T-helper 1 cell treated with Interleukin-12 subunit alpha and Interleukin-12 subunit beta and Interleukin-4 antibody, amounts not matched to agents 30 μg/mL and 1 μg/mL, for 36 hours (primary cell): Measurements from ENCODE around the gene UBE2G2.

ENCODE experiments used
- H3K27ac Mint-ChIP-seq: one replicate; pipeline ENCODE4 v1.8.0; 2021; ENCODE audit warnings: mild to moderate bottlenecking, mixed read lengths
- H3K27me3 Mint-ChIP-seq: one replicate; pipeline ENCODE4 v1.8.0; 2021; ENCODE audit warnings: low read depth, mixed read lengths
- H3K36me3 Mint-ChIP-seq: one replicate; pipeline ENCODE4 v1.8.0; 2021; ENCODE audit warnings: low read depth, mixed read lengths
- H3K4me1 Mint-ChIP-seq: one replicate; pipeline ENCODE4 v1.8.0; 2021; ENCODE audit warnings: low read depth, mixed read lengths
- H3K4me3 Mint-ChIP-seq: one replicate; pipeline ENCODE4 v1.8.0; 2021; ENCODE audit warnings: mild to moderate bottlenecking, moderate library complexity, mixed read lengths
- H3K9me3 Mint-ChIP-seq: one replicate; pipeline ENCODE4 v1.8.0; 2021; ENCODE audit warnings: mixed read lengths

UBE2G2 gene

DNA sequence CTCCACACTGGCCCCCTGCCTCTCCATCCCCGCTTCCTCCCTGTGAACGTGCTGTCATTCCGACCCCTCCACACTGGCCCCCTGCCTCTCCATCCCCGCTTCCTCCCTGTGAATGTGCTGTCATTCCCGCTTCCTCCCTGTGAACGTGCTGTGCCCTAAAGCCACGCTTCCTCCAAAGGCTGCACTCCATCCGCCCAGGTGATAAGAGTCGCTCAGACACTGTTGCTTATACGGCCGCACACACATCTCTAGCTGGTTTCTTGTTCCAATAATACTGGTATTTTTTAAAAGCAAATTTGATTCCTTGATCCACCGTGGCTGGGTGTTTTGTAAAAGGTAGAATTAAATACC is 51.0 kb downstream of the UBE2G2 start:
- H3K4me1 Mint-ChIP-seq = no peaks in the 10 kb centered on the region
- peaks cover 8% of the 10 kb centered on the region for H3K27me3 Mint-ChIP-seq
- H3K4me3 Mint-ChIP-seq = no peak overlapping the region
- H3K36me3 Mint-ChIP-seq = no peaks in the 10 kb centered on the region
- H3K9me3 Mint-ChIP-seq = no peaks in the 10 kb centered on the region
- no peak overlapping the region for H3K27ac Mint-ChIP-seq

DNA sequence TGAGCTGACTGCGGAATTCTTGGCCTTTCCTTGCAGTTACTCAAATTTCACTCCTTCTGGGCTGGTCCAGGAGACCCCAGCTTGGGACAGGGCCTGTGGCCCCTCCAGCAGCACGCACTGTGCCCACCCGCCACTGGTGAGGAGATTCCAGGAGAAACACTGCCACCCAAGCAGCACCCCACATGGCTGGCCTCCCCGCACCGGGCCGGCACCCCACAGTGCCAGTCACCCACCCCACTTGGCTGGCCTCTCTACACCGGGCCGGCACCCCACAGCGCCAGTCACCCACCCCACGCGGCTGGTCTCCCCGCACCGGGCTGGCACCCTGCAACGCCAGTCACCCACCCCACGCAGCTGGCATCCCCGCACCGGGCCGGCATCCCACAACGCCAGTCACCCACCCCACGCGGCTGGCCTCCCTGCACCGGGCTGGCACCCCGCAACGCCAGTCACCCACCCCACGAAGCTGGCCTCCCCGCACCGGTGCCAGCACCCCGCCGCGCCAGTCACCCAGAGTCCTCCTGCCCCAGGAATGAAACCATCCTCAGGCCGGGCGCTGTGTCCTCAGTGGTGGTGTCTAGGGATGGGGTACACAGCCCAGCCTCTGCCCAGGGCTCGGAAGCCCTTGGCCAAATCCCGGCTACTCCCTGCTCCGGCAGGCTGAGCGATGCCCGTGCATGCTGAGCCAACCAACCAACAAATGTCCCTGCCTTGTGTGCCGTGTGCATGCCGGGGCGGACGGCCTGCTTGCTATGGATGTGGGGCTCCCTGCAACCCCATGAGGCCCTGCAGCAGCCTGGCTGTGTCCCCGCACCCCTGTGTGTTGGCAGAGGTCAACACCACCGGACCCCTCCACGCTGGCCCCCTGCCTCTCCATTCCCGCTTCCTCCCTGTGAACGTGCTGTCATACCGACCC is 51.6 kb downstream of the UBE2G2 start:
- H3K27ac Mint-ChIP-seq = no peak overlapping the region
- H3K36me3 Mint-ChIP-seq = no peaks in the 10 kb centered on the region
- H3K4me3 Mint-ChIP-seq = no peak overlapping the region
- H3K9me3 Mint-ChIP-seq = no peaks in the 10 kb centered on the region
- H3K27me3 Mint-ChIP-seq = peaks cover 8% of the 10 kb centered on the region
- no peaks in the 10 kb centered on the region for H3K4me1 Mint-ChIP-seq

DNA sequence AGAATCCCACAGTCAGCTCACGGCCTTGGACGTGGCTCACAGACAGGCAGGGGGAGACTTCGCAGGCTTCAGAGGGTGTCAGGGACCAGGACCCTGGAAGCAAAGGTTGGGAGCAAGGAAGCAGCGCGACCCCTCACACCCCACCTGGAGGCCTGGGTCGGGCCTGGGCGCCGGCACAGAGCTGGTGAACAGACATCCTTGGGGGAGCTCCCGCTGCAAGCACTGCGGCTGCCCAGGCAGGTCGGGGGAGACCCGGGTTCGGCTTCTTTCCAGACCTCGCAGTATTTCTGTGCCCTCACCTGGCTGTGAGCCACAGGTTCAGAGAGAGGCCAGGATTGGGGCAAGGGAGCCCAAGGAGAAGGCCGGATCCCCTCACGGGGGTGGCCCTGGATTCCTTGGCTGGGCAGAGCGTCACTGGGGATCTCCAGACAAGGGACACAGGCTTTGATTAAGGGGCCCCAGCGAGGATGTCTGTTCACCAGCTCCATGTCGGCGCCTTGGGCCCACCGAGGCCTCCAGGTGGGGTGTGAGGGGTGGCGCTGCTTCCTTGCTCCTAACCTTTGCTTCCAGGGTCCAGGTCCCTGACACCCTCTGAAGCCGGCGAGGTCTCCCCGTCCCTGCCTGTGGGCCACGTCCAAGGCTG is 52.4 kb downstream of the UBE2G2 start:
- no peak overlapping the region for H3K27ac Mint-ChIP-seq
- H3K4me1 Mint-ChIP-seq = no peaks in the 10 kb centered on the region
- no peak overlapping the region for H3K4me3 Mint-ChIP-seq
- peaks cover 8% of the 10 kb centered on the region for H3K27me3 Mint-ChIP-seq
- H3K36me3 Mint-ChIP-seq = no peaks in the 10 kb centered on the region
- no peaks in the 10 kb centered on the region for H3K9me3 Mint-ChIP-seq

DNA sequence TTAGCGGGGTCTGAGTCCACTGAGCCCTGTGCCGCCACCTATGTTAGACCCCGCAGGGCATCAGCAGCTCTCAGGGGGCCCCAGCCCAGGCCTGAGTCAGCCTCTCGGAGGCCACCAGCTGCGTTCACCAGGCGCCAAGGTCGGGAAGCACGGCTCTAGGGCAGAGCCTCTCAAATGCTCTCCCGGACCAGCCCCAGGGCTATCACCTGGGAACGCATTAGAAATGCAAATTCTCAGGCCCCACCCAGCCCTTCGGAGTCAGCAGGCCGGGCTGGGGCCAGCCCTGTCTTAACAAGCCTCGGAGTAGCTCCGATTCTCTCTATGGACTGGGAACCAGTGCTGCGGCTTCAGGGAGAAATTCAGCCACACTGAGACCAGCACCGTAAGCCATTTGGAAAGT is 53.0 kb downstream of the UBE2G2 start:
- no peak overlapping the region for H3K27ac Mint-ChIP-seq

DNA sequence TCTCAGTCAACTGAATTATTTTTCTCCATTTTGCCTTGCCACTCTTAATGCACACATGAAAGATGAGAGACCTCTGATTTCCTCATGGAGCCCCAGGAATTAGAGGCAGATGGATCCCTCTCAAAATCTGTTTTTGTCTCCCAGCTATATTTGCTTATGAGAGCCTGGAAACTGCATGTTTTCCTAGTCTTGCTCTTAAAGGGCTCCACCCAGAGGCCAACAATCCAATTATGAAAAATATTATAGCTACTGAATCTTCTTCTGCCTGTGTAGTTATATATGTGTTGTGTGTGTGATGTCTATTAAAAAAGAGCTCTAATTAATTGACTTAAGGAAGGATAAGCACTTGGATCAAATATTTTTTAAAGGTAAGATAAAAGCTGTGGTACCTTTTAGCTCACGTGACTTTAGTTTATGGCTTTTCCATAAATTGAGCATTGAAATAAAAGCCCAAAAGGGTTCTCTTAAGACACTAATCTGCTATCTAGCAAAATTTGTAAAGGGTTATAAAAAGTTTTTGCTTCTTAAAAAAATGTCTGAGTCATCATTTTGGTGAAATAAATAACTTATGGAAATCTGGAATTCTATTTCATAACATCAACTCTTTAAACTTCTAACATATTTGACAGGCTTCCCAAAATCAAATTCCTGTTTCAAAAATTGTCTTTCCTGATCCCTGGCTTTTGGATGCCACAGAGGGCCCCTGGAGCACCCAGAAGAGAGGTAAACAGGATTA is 59.0 kb downstream of the UBE2G2 start:
- no peaks in the 10 kb centered on the region for H3K9me3 Mint-ChIP-seq
- H3K27me3 Mint-ChIP-seq = peaks cover 40% of the 10 kb centered on the region
- H3K4me3 Mint-ChIP-seq = no peak overlapping the region
- H3K27ac Mint-ChIP-seq = no peak overlapping the region
- no peaks in the 10 kb centered on the region for H3K4me1 Mint-ChIP-seq
- no peaks in the 10 kb centered on the region for H3K36me3 Mint-ChIP-seq

More for the DNA sequence above, 53.0 kb downstream of the UBE2G2 start:
- Mint-ChIP-seq H3K27me3 (peaks cover 10% of the 10 kb centered on the region), H3K4me1 (no peaks in the 10 kb centered on the region), H3K36me3 (no peaks in the 10 kb centered on the region), H3K4me3 (no peak overlapping the region), H3K9me3 (no peaks in the 10 kb centered on the region)

DNA sequence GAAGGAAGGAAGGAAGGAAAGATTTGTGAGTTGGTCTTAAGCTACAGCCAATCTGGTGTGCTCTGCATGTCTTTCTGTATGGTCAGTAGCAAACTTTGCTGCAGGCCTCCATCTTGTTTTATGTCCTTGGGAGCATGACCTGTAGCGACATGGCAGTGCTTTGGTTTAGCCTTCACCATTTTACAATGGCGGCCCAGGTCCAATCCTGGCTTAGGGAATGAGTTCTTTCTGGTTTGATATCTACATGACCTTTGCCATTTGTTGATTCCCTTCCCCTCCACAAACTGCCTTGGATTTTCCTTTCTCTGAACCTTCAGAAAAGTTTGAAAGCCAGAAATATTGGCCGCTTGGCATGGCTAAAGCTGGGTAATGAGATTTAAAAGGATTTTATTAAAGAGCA is 59.7 kb downstream of the UBE2G2 start:
- no peak overlapping the region for H3K27ac Mint-ChIP-seq
- no peaks in the 10 kb centered on the region for H3K36me3 Mint-ChIP-seq
- no peak overlapping the region for H3K4me3 Mint-ChIP-seq
- H3K4me1 Mint-ChIP-seq = no peaks in the 10 kb centered on the region
- H3K9me3 Mint-ChIP-seq = no peaks in the 10 kb centered on the region
- peaks cover 37% of the 10 kb centered on the region for H3K27me3 Mint-ChIP-seq

DNA sequence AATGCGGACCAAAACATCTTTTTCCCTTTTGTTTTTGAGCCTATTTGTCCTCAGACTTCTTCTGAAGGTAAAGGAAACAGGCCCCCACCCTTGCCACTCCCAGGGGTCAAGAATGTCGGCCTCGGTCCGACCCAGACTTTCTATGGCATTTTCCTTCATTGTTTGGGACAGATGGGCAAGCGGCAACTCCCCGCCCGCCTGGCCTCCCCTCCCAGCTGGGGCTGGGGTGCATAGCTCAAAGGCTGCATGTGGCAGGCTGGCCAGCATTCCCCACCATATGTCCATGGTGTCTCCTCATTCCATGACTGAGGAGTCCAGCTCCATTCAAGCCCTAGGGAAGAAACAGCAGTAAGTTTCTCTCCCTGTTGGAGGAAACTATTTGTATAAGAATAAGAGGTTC is 60.9 kb downstream of the UBE2G2 start:
- Mint-ChIP-seq H3K27ac (no peak overlapping the region), H3K4me3 (no peak overlapping the region), H3K36me3 (no peaks in the 10 kb centered on the region), H3K9me3 (no peaks in the 10 kb centered on the region), H3K27me3 (peaks cover 37% of the 10 kb centered on the region), H3K4me1 (no peaks in the 10 kb centered on the region)

DNA sequence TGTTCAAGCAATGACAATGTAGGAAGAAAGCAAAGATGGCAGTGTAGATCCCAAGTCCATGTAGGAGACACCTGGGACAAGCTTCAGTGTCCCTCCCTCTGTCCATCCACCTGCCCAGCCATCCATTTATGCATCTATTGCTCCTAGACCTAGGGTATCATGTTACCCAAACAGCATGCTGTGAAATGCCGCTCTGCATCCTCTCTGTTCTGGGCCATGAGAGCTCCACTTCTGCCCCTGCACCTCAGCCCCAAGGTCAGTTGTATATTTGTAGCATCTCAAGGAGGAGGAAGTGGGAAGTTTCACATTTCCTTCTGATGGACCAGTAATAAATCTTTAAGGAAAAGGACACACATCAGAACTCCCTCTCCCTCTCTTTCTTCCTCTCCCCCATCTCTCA is 62.3 kb downstream of the UBE2G2 start:
- Mint-ChIP-seq H3K27ac (no peak overlapping the region), H3K27me3 (peaks cover 37% of the 10 kb centered on the region), H3K9me3 (no peaks in the 10 kb centered on the region), H3K4me1 (no peaks in the 10 kb centered on the region), H3K36me3 (no peaks in the 10 kb centered on the region), H3K4me3 (no peak overlapping the region)

DNA sequence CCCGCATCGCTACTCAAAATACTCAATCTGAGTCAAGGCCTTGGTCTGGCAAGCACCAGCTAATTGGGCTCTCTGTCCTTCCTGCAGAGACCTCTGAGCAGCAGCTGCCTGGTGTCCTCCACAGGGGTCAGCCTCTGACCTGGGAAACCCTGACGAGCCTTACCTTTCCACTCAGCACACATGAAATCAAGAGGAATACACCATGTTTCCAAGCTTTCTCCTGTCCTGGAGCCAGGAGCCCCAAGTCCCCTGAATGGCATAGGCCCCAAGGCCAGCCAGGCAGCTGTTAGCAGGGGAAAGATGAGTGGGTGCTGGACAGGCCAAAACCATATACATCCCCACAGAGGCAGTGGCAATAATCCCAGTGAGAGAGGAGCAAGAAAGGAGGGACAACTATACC is 63.0 kb downstream of the UBE2G2 start:
- no peaks in the 10 kb centered on the region for H3K36me3 Mint-ChIP-seq
- no peak overlapping the region for H3K27ac Mint-ChIP-seq
- peaks cover 35% of the 10 kb centered on the region for H3K27me3 Mint-ChIP-seq
- H3K4me1 Mint-ChIP-seq = no peaks in the 10 kb centered on the region
- H3K9me3 Mint-ChIP-seq = no peaks in the 10 kb centered on the region
- H3K4me3 Mint-ChIP-seq = no peak overlapping the region

DNA sequence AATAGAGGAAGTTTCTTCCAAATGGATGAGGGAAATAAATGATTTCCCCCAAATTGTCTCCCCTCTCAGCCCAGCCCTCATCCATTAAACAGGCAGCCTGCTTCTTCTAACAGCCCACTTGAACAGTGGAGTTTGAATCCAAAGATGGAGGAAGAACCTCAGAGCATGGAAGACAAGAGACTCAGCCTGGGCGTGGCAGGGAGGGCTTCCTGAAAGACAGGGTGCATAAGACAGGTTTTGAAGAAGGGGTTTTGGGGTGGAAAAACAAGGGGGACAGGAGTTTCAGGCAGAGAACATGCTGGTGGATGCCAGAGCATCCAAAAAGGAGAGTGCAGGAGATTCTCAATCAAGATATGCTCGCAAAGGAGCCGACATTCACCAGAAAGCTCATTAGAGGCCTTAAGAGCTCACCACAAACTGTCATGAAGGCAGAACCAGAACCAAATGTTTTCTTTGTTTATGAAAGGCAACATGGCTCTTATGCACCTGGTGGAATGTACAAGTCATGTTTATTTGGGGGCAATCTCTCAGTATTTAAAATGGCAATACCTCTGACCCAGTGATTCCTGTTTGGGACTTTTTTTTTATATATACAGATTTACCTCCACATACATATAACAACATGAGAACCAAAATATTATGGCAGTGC is 63.8 kb downstream of the UBE2G2 start:
- H3K9me3 Mint-ChIP-seq = no peaks in the 10 kb centered on the region
- peaks cover 34% of the 10 kb centered on the region for H3K27me3 Mint-ChIP-seq
- no peak overlapping the region for H3K27ac Mint-ChIP-seq
- H3K4me3 Mint-ChIP-seq = no peak overlapping the region
- no peaks in the 10 kb centered on the region for H3K4me1 Mint-ChIP-seq
- no peaks in the 10 kb centered on the region for H3K36me3 Mint-ChIP-seq

DNA sequence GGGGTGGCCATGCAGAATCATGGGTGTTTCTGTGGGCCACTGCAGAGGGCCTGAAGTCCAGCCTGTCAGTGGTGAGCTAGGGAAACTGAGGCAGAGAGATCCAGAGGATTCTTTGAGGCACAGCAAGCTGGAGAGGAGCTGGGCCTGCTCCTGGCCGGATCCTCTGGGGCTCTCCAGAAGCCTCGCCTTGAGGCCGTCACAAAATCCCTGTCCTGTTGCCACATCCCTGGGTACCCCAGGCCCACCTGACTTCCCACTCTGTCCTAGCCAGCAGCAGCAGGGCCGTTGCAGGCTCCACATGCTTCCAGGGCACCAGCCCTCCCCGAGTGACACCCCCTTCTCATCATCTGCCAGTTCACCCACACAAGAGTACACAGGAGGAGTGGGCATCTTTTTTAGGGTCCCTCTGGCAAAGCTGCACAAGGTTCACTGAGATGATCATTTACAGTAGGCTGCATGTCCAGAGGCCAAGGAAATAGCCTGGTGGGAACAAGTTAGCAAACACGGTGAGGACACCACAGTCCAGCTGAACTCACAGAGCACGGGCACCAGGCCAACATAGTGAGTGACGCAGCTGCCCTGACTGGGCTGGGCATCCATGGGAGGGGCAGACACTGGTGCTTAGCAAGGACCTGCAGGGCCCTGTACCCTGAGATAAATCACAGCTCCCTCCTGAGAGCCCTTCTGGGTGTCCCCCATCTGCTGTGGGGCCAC is 65.2 kb downstream of the UBE2G2 start:
- H3K36me3 Mint-ChIP-seq = no peaks in the 10 kb centered on the region
- no peak overlapping the region for H3K4me3 Mint-ChIP-seq
- peaks cover 32% of the 10 kb centered on the region for H3K27me3 Mint-ChIP-seq
- H3K9me3 Mint-ChIP-seq = no peaks in the 10 kb centered on the region
- no peak overlapping the region for H3K27ac Mint-ChIP-seq
- no peaks in the 10 kb centered on the region for H3K4me1 Mint-ChIP-seq

DNA sequence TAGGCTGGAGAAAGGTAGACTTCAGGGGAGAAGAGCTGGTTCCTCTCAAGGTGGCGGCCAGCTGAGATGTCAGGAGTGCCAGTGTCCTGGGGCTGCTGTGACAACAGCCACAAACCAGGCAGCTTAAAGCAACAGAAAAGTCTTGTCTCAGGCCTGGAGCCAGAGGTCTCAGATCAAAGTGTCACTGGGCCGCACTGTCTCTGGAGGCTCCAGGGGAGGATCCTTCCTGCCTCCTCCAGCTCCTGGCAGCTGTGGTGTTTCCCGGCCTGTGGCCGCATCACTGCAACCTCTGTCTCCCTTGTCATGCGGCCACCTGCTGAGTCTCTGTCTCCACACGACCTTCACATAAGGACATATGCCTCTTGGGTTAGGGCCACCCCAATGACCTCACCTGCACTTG is 65.8 kb downstream of the UBE2G2 start:
- no peak overlapping the region for H3K4me3 Mint-ChIP-seq
- H3K36me3 Mint-ChIP-seq = no peaks in the 10 kb centered on the region
- H3K27me3 Mint-ChIP-seq = peaks cover 30% of the 10 kb centered on the region
- no peaks in the 10 kb centered on the region for H3K9me3 Mint-ChIP-seq
- H3K4me1 Mint-ChIP-seq = no peaks in the 10 kb centered on the region
- no peak overlapping the region for H3K27ac Mint-ChIP-seq

DNA sequence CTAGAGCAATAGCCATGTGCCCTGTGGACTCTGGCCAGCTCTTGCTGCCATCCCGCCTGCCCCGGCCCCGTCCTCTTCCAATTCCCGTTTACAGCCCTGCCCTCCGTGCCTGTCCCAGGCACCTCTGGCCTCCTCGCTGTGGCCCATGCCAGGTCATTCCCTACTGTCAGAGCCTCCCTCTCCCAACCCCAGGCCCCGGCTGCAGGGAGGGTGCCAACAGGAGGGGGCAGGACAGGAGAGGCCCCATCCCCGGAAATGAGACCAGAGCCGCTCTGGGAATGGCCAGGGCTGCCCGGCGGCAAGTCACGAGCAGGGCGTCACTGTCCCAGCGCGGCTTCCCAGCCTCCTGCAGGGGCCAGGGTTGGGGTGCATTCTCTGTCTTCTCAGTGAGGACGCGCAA is 66.8 kb downstream of the UBE2G2 start:
- Mint-ChIP-seq H3K4me3 (no peak overlapping the region), H3K36me3 (no peaks in the 10 kb centered on the region), H3K27me3 (peaks cover 26% of the 10 kb centered on the region), H3K9me3 (no peaks in the 10 kb centered on the region), H3K4me1 (no peaks in the 10 kb centered on the region), H3K27ac (no peak overlapping the region)
